DOHH2 (cell line): ENCODE results near the gene CDC42EP1.

Experiments
- H3F3A ChIP-seq: fragments of 200-600 bp; sonication (generic), shearing (Covaris generic); 2 replicates; pipeline ENCODE4 v1.6.0; 2016; ENCODE audit warnings: antibody characterized with exemption, mild to moderate bottlenecking; ENCODE audit not compliant: control insufficient read depth, insufficient read depth
- H3K27ac ChIP-seq: fragments of 200-600 bp; sonication (generic); 2 replicates; pipeline ENCODE4 v1.5.1; 2014; ENCODE audit warnings: low read depth, mild to moderate bottlenecking, low read length, moderate library complexity
- H3K27me3 ChIP-seq: fragments of 200-600 bp; sonication (generic); 2 replicates; pipeline ENCODE4 v1.6.1; 2014; ENCODE audit warnings: mild to moderate bottlenecking, low read length, mixed read lengths; ENCODE audit not compliant: control insufficient read depth
- H3K36me3 ChIP-seq: fragments of 200-600 bp; sonication (generic); 2 replicates; pipeline ENCODE4 v1.6.1; 2014; ENCODE audit warnings: mild to moderate bottlenecking, low read length, moderate library complexity, mixed read lengths; ENCODE audit not compliant: control insufficient read depth
- H3K4me1 ChIP-seq: fragments of 200-600 bp; sonication (generic); 2 replicates; pipeline ENCODE4 v1.6.1; 2014; ENCODE audit warnings: mild to moderate bottlenecking, low read length, mixed read lengths; ENCODE audit not compliant: control insufficient read depth
- H3K4me2 ChIP-seq: fragments of 200-600 bp; sonication (generic); 2 replicates; pipeline ENCODE4 v1.6.0; 2014; ENCODE audit warnings: mild to moderate bottlenecking, low read length, moderate library complexity
- H3K4me3 ChIP-seq: fragments of 200-600 bp; sonication (generic); 2 replicates; pipeline ENCODE4 v1.5.1; 2014; ENCODE audit warnings: mild to moderate bottlenecking, low read length, mixed read lengths
- H3K79me2 ChIP-seq: fragments of 200-600 bp; sonication (generic); 2 replicates; pipeline ENCODE4 v1.6.1; 2014; ENCODE audit warnings: mild to moderate bottlenecking, low read length, mixed read lengths; ENCODE audit not compliant: control insufficient read depth
- H3K9me2 ChIP-seq: fragments of 200-600 bp; sonication (generic); replicated peaks from 2 replicates; pipeline ENCODE4 v1.6.1; 2014; ENCODE audit warnings: mild to moderate bottlenecking, low read length, mixed read lengths; ENCODE audit not compliant: control insufficient read depth
- H3K9me3 ChIP-seq: fragments of 200-600 bp; sonication (generic); 2 replicates; pipeline ENCODE4 v1.6.1; 2014; ENCODE audit warnings: antibody characterized with exemption, low read length, mixed read lengths; ENCODE audit not compliant: control insufficient read depth, insufficient read depth
- H4K20me1 ChIP-seq: fragments of 200-600 bp; sonication (generic); 2 replicates; pipeline ENCODE4 v1.6.0; 2014; ENCODE audit warnings: low read depth, mild to moderate bottlenecking, antibody characterized with exemption, low read length, moderate library complexity; ENCODE audit not compliant: control insufficient read depth, insufficient read depth
- CTCF ChIP-seq: fragments of 200-600 bp; sonication (generic); IDR thresholded peaks from one replicate; pipeline ENCODE4 v1.5.1; 2014; ENCODE audit warnings: antibody characterized with exemption, mild to moderate bottlenecking, low read depth, low read length; ENCODE audit not compliant: poor library complexity, severe bottlenecking
- EZH2phosphoT487 ChIP-seq: fragments of 200-600 bp; sonication (generic); IDR thresholded peaks from 2 replicates; pipeline ENCODE4 v1.6.1; 2017; ENCODE audit warnings: borderline replicate concordance, mild to moderate bottlenecking, antibody characterized with exemption, low read length, moderate library complexity, mixed read lengths

CDC42EP1 gene

GRCh38 chr22:37515901-37516300, 44.4 kb upstream of the CDC42EP1 start:
- Histone ChIP-seq H4K20me1 (no peaks in the 10 kb centered on the region), H3K79me2 (no peaks in the 10 kb centered on the region), H3K4me3 (no peak overlapping the region), H3K4me1 (no peaks in the 10 kb centered on the region), H3K4me2 (no peak overlapping the region), H3K36me3 (no peaks in the 10 kb centered on the region), H3K9me2 (no peaks in the 10 kb centered on the region), H3K27ac (no peak overlapping the region), H3K27me3 (peaks cover 36% of the 10 kb centered on the region), H3K9me3 (no peaks in the 10 kb centered on the region), H3F3A (no peaks in the 10 kb centered on the region)
- no peak for TF ChIP-seq EZH2phosphoT487

GRCh38 chr22:37516456-37516855, 43.8 kb upstream of the CDC42EP1 start:
- TF ChIP-seq EZH2phosphoT487, result no peak
- Histone ChIP-seq H3K4me3 (no peak overlapping the region), H3K27ac (no peak overlapping the region), H3K4me2 (no peak overlapping the region), H3K9me2 (no peaks in the 10 kb centered on the region), H3K27me3 (peaks cover 36% of the 10 kb centered on the region), H4K20me1 (no peaks in the 10 kb centered on the region), H3K9me3 (no peaks in the 10 kb centered on the region), H3K36me3 (no peaks in the 10 kb centered on the region), H3K79me2 (no peaks in the 10 kb centered on the region), H3K4me1 (no peaks in the 10 kb centered on the region), H3F3A (no peaks in the 10 kb centered on the region)

GRCh38 chr22:37517826-37518450, 42.3 kb upstream of the CDC42EP1 start:
- no peak overlapping the region for H3K27ac ChIP-seq

DNA sequence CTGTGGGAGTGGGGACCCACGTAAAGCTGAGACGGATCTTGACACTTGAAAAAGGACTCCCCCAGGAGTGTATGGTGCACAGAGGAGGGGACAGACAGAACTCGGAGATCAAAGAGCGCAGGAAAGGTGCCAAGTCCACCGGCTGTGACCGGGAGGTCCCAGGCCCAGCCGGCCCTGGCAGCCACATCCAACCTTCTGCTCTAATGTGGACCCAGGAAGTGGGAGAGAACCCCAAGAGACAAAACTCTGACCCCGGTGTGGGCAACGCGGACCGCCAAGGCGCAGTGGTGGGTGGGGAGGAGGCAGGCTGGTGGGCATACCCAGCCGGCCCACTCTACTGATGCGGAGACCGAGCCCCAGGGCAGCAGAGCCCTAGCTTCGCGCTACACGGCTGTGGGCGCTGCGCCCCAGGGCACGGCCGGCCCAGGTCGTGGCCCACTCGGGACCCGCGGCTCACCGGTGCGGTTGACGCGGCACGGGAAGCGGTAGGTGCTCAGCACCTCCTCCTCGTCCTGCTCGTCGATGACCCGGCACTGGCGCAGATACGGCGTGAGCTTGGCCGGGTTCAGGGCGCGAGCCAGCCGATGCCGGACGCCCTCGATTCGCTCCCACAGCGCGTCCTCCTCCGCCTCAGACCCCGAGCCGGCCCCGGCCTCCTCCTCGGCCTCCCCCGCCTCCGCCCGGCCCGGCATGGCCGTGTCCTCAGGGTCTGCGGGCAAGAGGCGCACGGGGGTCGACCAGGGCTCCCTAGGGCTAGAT, 41.6 kb upstream of the CDC42EP1 start:
- no peaks in the 10 kb centered on the region for H3K9me3 ChIP-seq
- no peaks in the 10 kb centered on the region for H3K36me3 ChIP-seq
- no peak overlapping the region for H3K4me3 ChIP-seq
- H3K9me2 ChIP-seq, result no peaks in the 10 kb centered on the region
- H3F3A ChIP-seq, result no peaks in the 10 kb centered on the region
- no peaks in the 10 kb centered on the region for H3K4me1 ChIP-seq
- H3K4me2 ChIP-seq, result no peak overlapping the region
- H3K27me3 ChIP-seq, result peaks cover 24% of the 10 kb centered on the region
- TF ChIP-seq CTCF, result no peak
- TF ChIP-seq EZH2phosphoT487, result no peak
- H3K79me2 ChIP-seq, result no peaks in the 10 kb centered on the region
- H3K27ac ChIP-seq, result no peak overlapping the region
- H4K20me1 ChIP-seq, result no peaks in the 10 kb centered on the region

More at GRCh38 chr22:37517826-37518450, 42.3 kb upstream of the CDC42EP1 start:
- no peak overlapping the region for H3K4me3 ChIP-seq
- H3K9me2 ChIP-seq, result no peaks in the 10 kb centered on the region
- H3K36me3 ChIP-seq, result no peaks in the 10 kb centered on the region
- H3K79me2 ChIP-seq, result no peaks in the 10 kb centered on the region
- peaks cover 28% of the 10 kb centered on the region for H3K27me3 ChIP-seq
- H3K4me1 ChIP-seq, result no peaks in the 10 kb centered on the region
- no peak overlapping the region for H3K4me2 ChIP-seq
- no peaks in the 10 kb centered on the region for H3K9me3 ChIP-seq
- no peaks in the 10 kb centered on the region for H4K20me1 ChIP-seq
- no peak for TF ChIP-seq CTCF
- TF ChIP-seq EZH2phosphoT487, result no peak
- no peaks in the 10 kb centered on the region for H3F3A ChIP-seq
